Esophagus muscularis mucosa (tissue), 4 donors: ENCODE data around the gene FBXO5. TPM values are rescaled to one million over a fixed set of nuclear protein-coding genes. Genes with fewer than 3 reads are reported as not detected.
"Not testable (repeated sequence)": the region's sequence is repeated elsewhere in the genome, so short reads cannot be mapped to it uniquely, and the experiment has no call there.

Experiments used
- DNase-seq: peaks from one replicate; pipeline ENCODE4 v3.0.0-alpha.2; 2017; ENCODE audit errors: extremely low spot score
- H3K27ac ChIP-seq, 4 donors: fragments of 200-600 bp; sonication (generic); replicated peaks in 1 of 4; 1 replicate in 3 of 4; 2 replicates in 1 of 4; pipeline ENCODE4 v1.5.1; 2016 to 2019; ENCODE audit warnings: mild to moderate bottlenecking in 1 of 4
- H3K27me3 ChIP-seq, 4 donors: fragments of 200-600 bp; sonication (generic); one replicate each; pipeline versions ENCODE4 v1.5.1 to v1.6.0; 2016 to 2019
- H3K36me3 ChIP-seq, 4 donors: fragments of 200-600 bp; sonication (generic); one replicate each; pipeline ENCODE4 v1.5.1; 2016 to 2019
- H3K4me1 ChIP-seq, 4 donors: fragments of 200-600 bp; sonication (generic); one replicate each; pipeline ENCODE4 v1.5.1; 2016 to 2019
- H3K4me3 ChIP-seq, 4 donors: fragments of 200-600 bp; sonication (generic); 1 replicate in 2 of 4; 2 replicates in 2 of 4; pipeline ENCODE4 v1.5.1; 2016 to 2019; ENCODE audit warnings: mild to moderate bottlenecking in 4 of 4, moderate library complexity in 1 of 4
- H3K9me3 ChIP-seq, 4 donors: fragments of 200-600 bp; sonication (generic); 1 replicate in 3 of 4; 2 replicates in 1 of 4; pipeline ENCODE4 v1.5.1; 2016 to 2019
- CTCF ChIP-seq, 3 experiments: fragments of 200-600 bp in 2 of 3; fragments of 450-650 bp in 1 of 3; sonication (generic) in 2 of 3; IDR thresholded peaks; one replicate each; pipeline ENCODE4 v1.5.1; 2017 to 2019; ENCODE audit warnings: antibody characterized with exemption in 3 of 3, mild to moderate bottlenecking in 2 of 3, moderate library complexity in 1 of 3
- EP300 ChIP-seq: sonication (generic); formaldehyde crosslinking; IDR thresholded peaks from one replicate; pipeline ENCODE4 v1.6.1; 2017; ENCODE audit warnings: antibody characterized with exemption
- POLR2A ChIP-seq: fragments of 450-650 bp; IDR thresholded peaks from one replicate; pipeline ENCODE4 v1.6.1; 2017; ENCODE audit warnings: antibody characterized with exemption, moderate library complexity, mild to moderate bottlenecking, low read depth
- POLR2AphosphoS5 ChIP-seq, 2 donors: sonication (generic); formaldehyde crosslinking; IDR thresholded peaks; one replicate each; pipeline ENCODE4 v1.6.1; 2017; ENCODE audit warnings: antibody characterized with exemption in 2 of 2
- WGBS: methylation state at CpG from one replicate; pipeline ENCODE4 v1.1.5; 2018; 5-methylcytosine and 5-hydroxymethylcytosine counted together
- intact Hi-C: fragments of 100-400 bp; cut with DNase I; formaldehyde crosslinking; loops from one replicate; pipeline ENCODE4 v1.15.1; 2023
- total RNA-seq, 4 donors: library from RNA; depleted of rRNA; stranded (reverse); fragments of >200 nt; gene quantifications; one replicate each; pipeline versions ENCODE4 v1.1.0 to v1.2.1, GENCODE V29; 2016

The FBXO5 gene
- total RNA-seq, 4 donors from 2014 or later = 2.1 to 6.3 (median 4.1) TPM

DNA sequence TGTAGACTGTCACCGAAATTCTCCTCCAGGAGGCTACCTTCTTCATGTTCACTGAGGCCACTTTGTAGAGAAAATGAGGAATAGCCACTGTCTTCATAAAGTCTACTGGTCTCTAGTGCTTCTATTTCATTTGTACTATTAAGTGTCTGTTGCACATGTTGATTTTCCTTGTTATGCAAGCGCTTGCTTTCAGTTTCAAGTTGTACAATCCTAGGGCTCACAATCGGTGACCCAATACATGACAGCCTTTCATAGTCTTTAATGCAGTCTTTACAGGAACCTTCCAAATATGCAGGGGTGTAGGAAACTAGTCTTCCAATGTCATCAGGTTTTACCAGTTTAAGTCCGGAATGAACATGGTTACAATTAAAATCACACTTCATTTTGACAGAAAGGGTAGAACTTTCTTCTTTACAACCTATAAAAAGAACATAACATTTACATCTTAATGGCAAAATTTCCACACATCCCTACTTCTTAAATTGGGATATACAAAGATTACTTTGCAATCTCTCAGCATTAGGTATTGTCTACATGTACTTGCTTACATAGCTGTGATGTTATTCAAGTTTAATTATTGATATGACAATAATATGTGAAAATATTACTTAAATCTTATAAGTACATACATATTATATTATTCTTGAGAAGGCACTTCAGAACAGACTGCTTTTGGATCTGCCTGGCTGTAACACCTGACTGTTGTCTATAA, 7.5 kb downstream of the FBXO5 start:
- intact Hi-C loops = loop anchor here (10.0 kb wide), 1 partner anchor 49 kb away; no protein-coding TSS in a partner anchor
- TF ChIP-seq POLR2A (no peak), POLR2AphosphoS5 (IDR thresholded peaks at IDR 0.05) (no peak), CTCF (IDR thresholded peaks at IDR 0.05) (no peak), EP300 (no peak)
- H3K27me3 ChIP-seq = no peaks in the 10 kb centered on the region
- peaks cover 5 to 48% (median 36%) of the 10 kb centered on the region in 4 donors for H3K36me3 ChIP-seq
- WGBS = 82% methylated on average over 4 of the region's 4 CpGs
- no peaks in the 10 kb centered on the region for H3K9me3 ChIP-seq
- H3K4me3 ChIP-seq = no peak overlapping the region
- no peaks in the 10 kb centered on the region for H3K4me1 ChIP-seq
- DNase-seq = no peak
- no peak overlapping the region for H3K27ac ChIP-seq

DNA sequence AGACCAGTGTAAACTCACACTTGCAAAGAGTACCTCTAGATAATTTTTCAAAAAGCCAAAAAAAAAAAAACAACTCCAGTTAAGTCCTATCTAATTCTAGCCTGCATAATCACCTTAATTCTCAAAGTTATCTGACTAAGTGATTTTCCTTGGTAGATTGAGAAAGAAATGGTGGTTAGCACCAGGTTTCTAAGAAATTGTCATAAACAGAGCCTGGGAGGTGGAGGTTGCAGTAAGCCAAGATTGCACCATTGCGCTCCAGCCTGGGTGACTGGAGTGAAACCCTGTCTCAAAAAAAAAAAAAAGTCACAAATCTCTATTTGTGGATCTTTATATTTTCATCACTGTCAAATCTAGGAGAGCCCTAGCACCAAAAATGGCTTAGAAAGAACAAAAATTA, 8.9 kb downstream of the FBXO5 start:
- Histone ChIP-seq H3K9me3 (peaks cover 0 to under 1% (median 0%) of the 10 kb centered on the region in 4 donors), H3K4me3 (no peak overlapping the region), H3K4me1 (no peaks in the 10 kb centered on the region), H3K36me3 (peaks cover 5 to 58% (median 40%) of the 10 kb centered on the region in 4 donors), H3K27me3 (no peaks in the 10 kb centered on the region), H3K27ac (no peak overlapping the region)
- no peak for TF ChIP-seq CTCF (IDR thresholded peaks at IDR 0.05)
- no peak for TF ChIP-seq POLR2A
- no peak for TF ChIP-seq POLR2AphosphoS5 (IDR thresholded peaks at IDR 0.05)
- no peak for TF ChIP-seq EP300
- 85% methylated on average over 1 of the region's 1 CpG for WGBS
- no peak for DNase-seq
- intact Hi-C loops = loop anchor here (10.0 kb wide), 1 partner anchor 51 kb away; no protein-coding TSS in a partner anchor

- H3K27ac ChIP-seq = no peak overlapping the region
- intact Hi-C loops = loop anchor here (10.0 kb wide), 1 partner anchor 55 kb away; no protein-coding TSS in a partner anchor
- H3K4me3 ChIP-seq = no peak overlapping the region
- TF ChIP-seq POLR2A (no peak), CTCF (IDR thresholded peaks at IDR 0.05) (no peak), POLR2AphosphoS5 (IDR thresholded peaks at IDR 0.05) (no peak), EP300 (no peak)
- peaks cover 5 to 53% (median 38%) of the 10 kb centered on the region in 4 donors for H3K36me3 ChIP-seq
- no peaks in the 10 kb centered on the region for H3K4me1 ChIP-seq
- no peaks in the 10 kb centered on the region for H3K27me3 ChIP-seq
- peaks cover 0 to 15% (median 0%) of the 10 kb centered on the region in 4 donors for H3K9me3 ChIP-seq
- WGBS = 96% methylated on average over 6 of the region's 6 CpGs
- DNase-seq = no peak
Measured at GRCh38 chr6:152969688-152970418, 13.0 kb downstream of the FBXO5 start.

DNA sequence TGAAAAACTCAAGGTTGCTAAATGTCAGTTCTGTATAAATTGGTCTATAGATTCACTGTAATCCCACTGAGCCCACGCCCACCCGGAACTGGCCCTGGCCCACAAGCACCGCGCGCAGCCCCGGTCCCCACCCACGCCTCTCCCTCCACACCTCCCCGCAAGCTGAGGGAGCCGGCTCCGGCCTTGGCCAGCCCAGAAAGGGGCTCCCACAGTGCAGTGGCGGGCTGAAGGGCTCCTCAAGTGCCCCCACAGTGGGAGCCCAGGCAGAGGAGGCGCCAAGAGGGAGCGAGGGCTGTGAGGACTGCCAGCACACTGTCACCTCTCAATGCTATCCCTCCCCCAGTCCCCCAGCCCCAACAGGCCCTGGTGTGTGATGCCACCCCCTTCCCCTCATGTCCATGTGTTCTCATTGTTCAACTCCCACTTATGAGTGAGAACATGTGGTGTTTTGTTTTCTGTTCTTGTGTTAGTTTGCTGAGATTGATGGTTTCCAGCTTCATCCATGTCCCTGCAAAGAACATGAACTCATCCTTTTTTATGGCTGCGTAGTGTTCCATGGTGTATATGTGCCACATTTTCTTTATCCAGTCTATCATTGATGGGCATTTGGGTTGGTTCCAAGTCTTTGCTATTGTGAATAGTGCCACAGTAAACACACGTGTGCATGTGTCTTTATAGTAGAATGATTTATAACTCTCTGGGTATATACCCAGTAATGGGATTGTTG, 16.5 kb downstream of the FBXO5 start:
- H3K9me3 ChIP-seq = peaks cover 0 to 15% (median 0%) of the 10 kb centered on the region in 4 donors
- intact Hi-C loops, H3K27ac ChIP-seq: not testable (repeated sequence)

DNA sequence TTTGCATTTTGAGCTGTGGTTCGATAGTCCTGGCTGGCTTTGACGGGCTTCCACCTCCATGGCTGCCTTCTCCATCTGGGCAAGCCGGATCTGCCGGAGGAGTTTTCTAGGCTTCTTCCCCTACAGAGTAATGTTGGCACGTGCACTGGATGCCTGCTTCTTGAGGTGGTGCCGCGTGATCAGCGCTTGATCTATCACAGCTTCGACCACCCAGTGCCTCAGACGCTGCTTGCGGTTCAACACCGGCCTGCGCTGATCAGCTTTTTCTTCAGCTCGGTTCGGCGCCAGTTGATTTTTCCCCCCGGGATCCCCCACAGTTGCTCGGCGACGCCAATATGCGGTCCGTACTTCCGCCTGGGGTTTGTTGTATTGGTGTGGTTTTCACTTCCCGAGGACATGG, 23.5 kb downstream of the FBXO5 start:
- Histone ChIP-seq H3K4me1 (no peaks in the 10 kb centered on the region), H3K36me3 (no peaks in the 10 kb centered on the region), H3K9me3 (peaks cover 0 to 8% (median 4%) of the 10 kb centered on the region in 4 donors), H3K27ac (no peak overlapping the region), H3K27me3 (no peaks in the 10 kb centered on the region), H3K4me3 (no peak overlapping the region)
- no peak for DNase-seq
- 94% methylated on average over 23 of the region's 24 CpGs for WGBS
- intact Hi-C loops = no loop called here
- TF ChIP-seq EP300 (no peak), POLR2AphosphoS5 (IDR thresholded peaks at IDR 0.05) (no peak), CTCF (IDR thresholded peaks at IDR 0.05) (no peak), POLR2A (no peak)

More for the DNA sequence above, 16.5 kb downstream of the FBXO5 start:
- peaks cover 5 to 21% (median 12%) of the 10 kb centered on the region in 4 donors for H3K36me3 ChIP-seq
- H3K27me3 ChIP-seq, H3K4me3 ChIP-seq, DNase-seq, H3K4me1 ChIP-seq: not testable (repeated sequence)
- WGBS = 93% methylated on average over 15 of the region's 15 CpGs
